RWPE2 (cell line): ENCODE results near the gene COL3A1.

Source experiments
- ATAC-seq: fragments of 200-7000 bp; cut with Tn5 transposase; 3 replicates; pipeline ENCODE4 v1.9.1; 2021; ENCODE audit warnings: low read depth
- DNase-seq: peaks from one replicate; pipeline ENCODE4 v3.0.0-alpha.2; 2020; ENCODE audit warnings: low spot score
- H3K27ac ChIP-seq: fragments of 450-650 bp; 2 replicates; pipeline ENCODE4 v1.5.1; 2017; ENCODE audit warnings: mild to moderate bottlenecking; ENCODE audit not compliant: poor library complexity, severe bottlenecking
- H3K27me3 ChIP-seq: fragments of 250-450 bp; sonication (Bioruptor Pico); 2 replicates; pipeline ENCODE4 v1.5.1; 2021; ENCODE audit warnings: mild to moderate bottlenecking, moderate library complexity; ENCODE audit not compliant: insufficient read depth, poor library complexity, severe bottlenecking
- H3K36me3 ChIP-seq: fragments of 250-450 bp; sonication (Bioruptor Pico); 2 replicates; pipeline ENCODE4 v1.5.1; 2020; ENCODE audit warnings: low read depth, mild to moderate bottlenecking, moderate library complexity
- H3K4me1 ChIP-seq: fragments of 250-450 bp; sonication (Bioruptor Pico); 2 replicates; pipeline ENCODE4 v1.5.1; 2021; ENCODE audit warnings: mild to moderate bottlenecking, moderate library complexity; ENCODE audit not compliant: insufficient read depth, poor library complexity, severe bottlenecking
- H3K4me3 ChIP-seq: fragments of 250-450 bp; sonication (Bioruptor Pico); 2 replicates; pipeline ENCODE4 v1.5.1; 2021; ENCODE audit warnings: mild to moderate bottlenecking, moderate library complexity; ENCODE audit not compliant: severe bottlenecking
- H3K9me3 ChIP-seq: fragments of 250-450 bp; sonication (Bioruptor Pico); 2 replicates; pipeline ENCODE4 v1.5.1; 2021; ENCODE audit warnings: mild to moderate bottlenecking, moderate library complexity; ENCODE audit not compliant: severe bottlenecking
- CTCF ChIP-seq: fragments of 450-650 bp; IDR thresholded peaks from one replicate; pipeline ENCODE4 v1.5.1; 2017; ENCODE audit warnings: mild to moderate bottlenecking, moderate library complexity; ENCODE audit not compliant: poor library complexity, severe bottlenecking

Gene COL3A1

GRCh38 chr2:189013671-189014448 is 39.7 kb downstream of the COL3A1 start:
- no peak overlapping the region for H3K27ac ChIP-seq
- no peaks in the 10 kb centered on the region for H3K9me3 ChIP-seq
- no peaks in the 10 kb centered on the region for H3K27me3 ChIP-seq
- no peaks in the 10 kb centered on the region for H3K36me3 ChIP-seq
- H3K4me3 ChIP-seq: no peak overlapping the region
- no peak for TF ChIP-seq CTCF
- ATAC-seq (no peak), DNase-seq (no peak)
- H3K4me1 ChIP-seq: peaks cover 6% of the 10 kb centered on the region

- DNase-seq: no peak
- peaks cover 6% of the 10 kb centered on the region for H3K4me1 ChIP-seq
- H3K27me3 ChIP-seq: no peaks in the 10 kb centered on the region
- no peak for ATAC-seq
- no peaks in the 10 kb centered on the region for H3K9me3 ChIP-seq
- H3K4me3 ChIP-seq: no peak overlapping the region
- no peak for TF ChIP-seq CTCF
- H3K36me3 ChIP-seq: no peaks in the 10 kb centered on the region
- no peak overlapping the region for H3K27ac ChIP-seq
Observed at GRCh38 chr2:189014449-189015138, 40.4 kb downstream of the COL3A1 start.

- H3K27me3 ChIP-seq: no peaks in the 10 kb centered on the region
- H3K36me3 ChIP-seq: no peaks in the 10 kb centered on the region
- no peak for TF ChIP-seq CTCF
- peaks cover 6% of the 10 kb centered on the region for H3K4me1 ChIP-seq
- no peak for ATAC-seq
- no peaks in the 10 kb centered on the region for H3K9me3 ChIP-seq
- H3K27ac ChIP-seq: no peak overlapping the region
- no peak overlapping the region for H3K4me3 ChIP-seq
- no peak for DNase-seq
Observed at GRCh38 chr2:189015359-189015758, 41.2 kb downstream of the COL3A1 start.

GRCh38 chr2:189016311-189016861 is 42.2 kb downstream of the COL3A1 start:
- no peaks in the 10 kb centered on the region for H3K27me3 ChIP-seq
- no peak for ATAC-seq
- no peak overlapping the region for H3K27ac ChIP-seq
- peaks cover 6% of the 10 kb centered on the region for H3K4me1 ChIP-seq
- no peaks in the 10 kb centered on the region for H3K9me3 ChIP-seq
- H3K36me3 ChIP-seq: no peaks in the 10 kb centered on the region
- DNase-seq: no peak
- no peak for TF ChIP-seq CTCF
- no peak overlapping the region for H3K4me3 ChIP-seq

- Histone ChIP-seq H3K4me1 (peaks cover 6% of the 10 kb centered on the region), H3K9me3 (no peaks in the 10 kb centered on the region), H3K4me3 (no peak overlapping the region), H3K36me3 (no peaks in the 10 kb centered on the region), H3K27me3 (no peaks in the 10 kb centered on the region), H3K27ac (no peak overlapping the region)
- DNase-seq: no peak
- ATAC-seq: no peak
- no peak for TF ChIP-seq CTCF
Observed at GRCh38 chr2:189018631-189019030, 44.5 kb downstream of the COL3A1 start.
